Thymus (tissue), 14 donors: ENCODE results near the gene ICA1. TPM values are rescaled to one million over a fixed set of nuclear protein-coding genes. Genes with fewer than 3 reads are reported as not detected.
"Not testable (repeated sequence)": the region's sequence is repeated elsewhere in the genome, so short reads cannot be mapped to it uniquely, and the experiment has no call there.

ENCODE experiments used
- DNase-seq, 9 donors: peaks; one replicate each; pipeline ENCODE4 v3.0.0-alpha.2; 2013; ENCODE audit warnings: low spot score in 9 of 9, low read depth in 6 of 9, missing footprints in 1 of 9
- H3K27ac ChIP-seq, 2 donors: one replicate each; pipeline ENCODE4 v1.5.1; 2013; ENCODE audit warnings: control low read depth in 1 of 2, low read depth in 1 of 2, low read length in 1 of 2, mild to moderate bottlenecking in 1 of 2, moderate library complexity in 1 of 2
- H3K27me3 ChIP-seq, 2 donors: one replicate each; pipeline ENCODE4 v1.5.1; 2013; ENCODE audit warnings: low read length in 1 of 2; ENCODE audit not compliant: control insufficient read depth in 2 of 2, insufficient read depth in 1 of 2
- H3K36me3 ChIP-seq, 2 donors: one replicate each; pipeline ENCODE4 v1.5.1; 2013; ENCODE audit warnings: low read length in 1 of 2, mild to moderate bottlenecking in 1 of 2, moderate library complexity in 1 of 2; ENCODE audit not compliant: control insufficient read depth in 2 of 2, insufficient read depth in 2 of 2
- H3K4me1 ChIP-seq, 2 donors: one replicate each; pipeline ENCODE4 v1.5.1; 2013; ENCODE audit warnings: low read length in 2 of 2; ENCODE audit not compliant: control insufficient read depth in 2 of 2, insufficient read depth in 2 of 2
- H3K4me3 ChIP-seq, 2 donors: one replicate each; pipeline ENCODE4 v1.5.1; 2013; ENCODE audit warnings: low read length in 2 of 2, control low read depth in 1 of 2, mild to moderate bottlenecking in 1 of 2
- H3K9me3 ChIP-seq, 2 donors: one replicate each; pipeline ENCODE4 v1.5.1; 2013; ENCODE audit warnings: low read length in 1 of 2, mild to moderate bottlenecking in 1 of 2; ENCODE audit not compliant: control insufficient read depth in 2 of 2, insufficient read depth in 1 of 2
- WGBS: extraction: QIAGEN DNeasy Blood & Tissue Kit; methylation state at CpG from one replicate; pipeline ENCODE4 v1.1.7; 2013; 5-methylcytosine and 5-hydroxymethylcytosine counted together
- long read RNA-seq, 10 donors: transcript quantifications; one replicate each; lab custom pipeline, GENCODE V29; 2026
- polyA plus RNA-seq: library from polyadenylated mRNA; stranded (reverse); fragments of 200-250 nt; gene quantifications from one replicate; pipeline ENCODE4 v1.2.3, GENCODE V29; 2013
- total RNA-seq: library from RNA; stranded (reverse); fragments of 120-200 nt; gene quantifications from one replicate; pipeline ENCODE4 v1.2.4, GENCODE V29; 2013
- donor health status: healthy.

The ICA1 gene
- total RNA-seq = 6.3 TPM
- 18.5 TPM for polyA plus RNA-seq
- long read RNA-seq, donor 1 = 0 reads
- long read RNA-seq, donor 2 = 0 reads
- long read RNA-seq, donor 3, partial matches to known transcripts = 0 of 1 reads
- long read RNA-seq, donor 3, other reads (novel, unspliced or antisense) = 0 of 1 reads
- long read RNA-seq, donor 4 = 0 reads
- long read RNA-seq, donor 5, partial matches to known transcripts = 5 of 6 reads
- long read RNA-seq, donor 5, other reads (novel, unspliced or antisense) = 0 of 6 reads
- long read RNA-seq, donor 6, partial matches to known transcripts = 0 of 2 reads
- long read RNA-seq, donor 6, other reads (novel, unspliced or antisense) = 0 of 2 reads
- long read RNA-seq, donor 7, partial matches to known transcripts = 0 of 1 reads
- long read RNA-seq, donor 7, other reads (novel, unspliced or antisense) = 0 of 1 reads
- long read RNA-seq, donor 8 = 0 reads
- long read RNA-seq, donor 9, partial matches to known transcripts = 0 of 1 reads
- long read RNA-seq, donor 9, other reads (novel, unspliced or antisense) = 0 of 1 reads
- long read RNA-seq, donor 10, partial matches to known transcripts = 0 of 1 reads
- long read RNA-seq, donor 10, other reads (novel, unspliced or antisense) = 0 of 1 reads

- 2% methylated on average over 109 of the region's 109 CpGs for WGBS
- peak in 3 of 9 donors; percentile 20 to 41 (median 21) for DNase-seq
- no peaks in the 10 kb centered on the region for H3K9me3 ChIP-seq
- H3K4me3 ChIP-seq = peak within 1 kb of the TSS; percentile 46 to 66
- H3K27me3 ChIP-seq = peaks cover 24 to 29% of the 10 kb centered on the region in 2 donors
- H3K4me1 ChIP-seq = peaks cover 2 to 9% of the 10 kb centered on the region in 2 donors
- peak within 1 kb of the TSS in 1 of 2 donors; percentile 8 for H3K27ac ChIP-seq
- no peaks in the 10 kb centered on the region for H3K36me3 ChIP-seq
Measured at GRCh38 chr7:8261711-8262695, at the start of gene ICA1. ICA1 (minus strand) TSS chr7:8262167; CDS start chr7:8235926, 26,241 bp downstream.

- DNase-seq = no peak
- H3K36me3 ChIP-seq = no peaks in the 10 kb centered on the region
- WGBS = 91% methylated on average over 1 of the region's 1 CpG
- H3K9me3 ChIP-seq = no peaks in the 10 kb centered on the region
- no peak overlapping the region for H3K27ac ChIP-seq
- H3K4me3 ChIP-seq = no peak overlapping the region
- H3K27me3 ChIP-seq = no peaks in the 10 kb centered on the region
- no peaks in the 10 kb centered on the region for H3K4me1 ChIP-seq
Measured at GRCh38 chr7:8310876-8311275, 48.9 kb upstream of the ICA1 start.

- no peaks in the 10 kb centered on the region for H3K27me3 ChIP-seq
- no peaks in the 10 kb centered on the region for H3K9me3 ChIP-seq
- H3K27ac ChIP-seq = no peak overlapping the region
- no peaks in the 10 kb centered on the region for H3K36me3 ChIP-seq
- H3K4me1 ChIP-seq = no peaks in the 10 kb centered on the region
- no peak for DNase-seq
- H3K4me3 ChIP-seq = no peak overlapping the region
- WGBS = 97% methylated on average over 10 of the region's 10 CpGs
Measured at GRCh38 chr7:8305625-8306388, 43.8 kb upstream of the ICA1 start.

- no peaks in the 10 kb centered on the region for H3K4me1 ChIP-seq
Measured at GRCh38 chr7:8305104-8305503, 43.1 kb upstream of the ICA1 start.

GRCh38 chr7:8303904-8304528 is 42.0 kb upstream of the ICA1 start:
- Histone ChIP-seq H3K9me3 (no peaks in the 10 kb centered on the region), H3K27me3 (no peaks in the 10 kb centered on the region), H3K27ac (no peak overlapping the region), H3K4me1 (no peaks in the 10 kb centered on the region), H3K36me3 (no peaks in the 10 kb centered on the region), H3K4me3 (no peak overlapping the region)
- 93% methylated on average over 16 of the region's 16 CpGs for whole genome bisulfite sequencing
- no peak for DNase-seq

More at GRCh38 chr7:8305104-8305503, 43.1 kb upstream of the ICA1 start:
- 80% methylated on average over 2 of the region's 2 CpGs for WGBS
- no peaks in the 10 kb centered on the region for H3K36me3 ChIP-seq
- no peak for DNase-seq
- no peak overlapping the region for H3K27ac ChIP-seq
- H3K9me3 ChIP-seq = no peaks in the 10 kb centered on the region
- no peaks in the 10 kb centered on the region for H3K27me3 ChIP-seq
- H3K4me3 ChIP-seq = no peak overlapping the region

GRCh38 chr7:8297023-8297422 is 35.1 kb upstream of the ICA1 start:
- not testable (repeated sequence) for DNase-seq, H3K4me1 ChIP-seq, H3K9me3 ChIP-seq, H3K27me3 ChIP-seq, H3K4me3 ChIP-seq, H3K36me3 ChIP-seq, H3K27ac ChIP-seq
- 98% methylated on average over 7 of the region's 7 CpGs for WGBS

- Histone ChIP-seq H3K27ac (no peak overlapping the region), H3K27me3 (no peaks in the 10 kb centered on the region), H3K4me3 (no peak overlapping the region), H3K4me1 (no peaks in the 10 kb centered on the region), H3K36me3 (no peaks in the 10 kb centered on the region), H3K9me3 (no peaks in the 10 kb centered on the region)
- 97% methylated on average over 1 of the region's 1 CpG for WGBS
- DNase-seq = no peak
Measured at GRCh38 chr7:8296362-8296659, 34.3 kb upstream of the ICA1 start.

GRCh38 chr7:8295638-8296361 is 33.8 kb upstream of the ICA1 start:
- 61% methylated on average over 6 of the region's 6 CpGs for WGBS
- Histone ChIP-seq H3K27me3 (no peaks in the 10 kb centered on the region), H3K36me3 (no peaks in the 10 kb centered on the region), H3K4me1 (no peaks in the 10 kb centered on the region), H3K4me3 (no peak overlapping the region), H3K9me3 (no peaks in the 10 kb centered on the region), H3K27ac (no peak overlapping the region)
- DNase-seq = peak; percentile 29 to 87 (median 75)
